ENCODE results near the gene C11orf68.

C11orf68 gene

GRCh38 chr11:65872586-65873317 lies 46.1 kb downstream of the C11orf68 start, which contains the start of gene EFEMP2:
TSS of gene EFEMP2 (minus strand) at chr11:65872800. CDS start at chr11:65872354, 446 bp downstream.
- no peak for DNase-seq (ENCODE audit: low read depth in 2 of 2)

GRCh38 chr11:65871811-65872548 lies 46.9 kb downstream of the C11orf68 start:
- DNase-seq (ENCODE audit: low read depth in 2 of 2), result no peak

DNA sequence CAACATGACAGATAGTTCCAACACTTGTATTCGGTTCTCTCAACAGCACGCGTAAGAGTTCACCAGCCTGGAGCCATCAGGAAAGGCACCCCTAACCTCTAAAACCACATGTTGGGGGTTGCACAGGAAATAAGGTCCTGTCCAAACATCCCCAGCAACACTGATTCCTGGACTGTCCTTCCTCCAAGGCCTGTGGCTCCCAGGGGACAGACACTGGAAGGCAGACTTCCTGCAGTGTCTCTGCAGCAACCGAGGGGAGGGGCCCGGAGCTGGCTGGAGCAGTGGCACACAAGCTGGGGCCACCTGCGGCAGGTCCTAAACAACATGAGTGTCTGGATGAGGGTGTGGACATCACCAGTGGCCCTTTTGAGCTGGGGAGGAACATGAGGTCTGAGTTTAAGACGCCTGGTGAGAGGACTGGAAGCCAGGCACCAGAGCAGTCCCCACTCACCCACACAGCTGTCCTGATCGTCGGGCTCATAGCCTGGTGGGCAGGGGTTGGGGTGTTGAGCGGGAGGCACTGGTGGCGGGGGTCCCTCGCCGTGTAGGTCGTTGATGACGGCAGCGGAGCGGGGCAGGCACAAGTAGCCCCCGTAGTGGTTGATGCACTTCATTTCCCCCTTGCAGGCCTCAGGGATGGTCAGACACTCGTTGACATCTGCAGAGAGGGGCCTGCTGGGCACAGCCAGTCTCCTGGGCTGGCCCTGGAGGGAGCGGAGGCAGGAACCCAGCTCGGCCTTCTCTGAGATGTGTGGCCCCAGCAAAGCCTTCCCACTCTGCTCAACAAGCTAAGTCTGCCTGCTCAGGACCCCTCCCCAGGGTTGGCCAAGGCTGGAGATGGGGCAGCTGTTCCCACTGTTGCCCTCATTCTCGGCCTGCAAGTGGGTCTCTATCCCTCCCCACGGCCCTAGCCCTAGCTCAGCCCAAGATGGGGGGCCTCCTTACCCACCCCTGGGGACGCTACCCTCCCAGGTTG lies 47.9 kb downstream of the C11orf68 start:
- no peak for DNase-seq (ENCODE audit: low read depth in 2 of 2)

DNA sequence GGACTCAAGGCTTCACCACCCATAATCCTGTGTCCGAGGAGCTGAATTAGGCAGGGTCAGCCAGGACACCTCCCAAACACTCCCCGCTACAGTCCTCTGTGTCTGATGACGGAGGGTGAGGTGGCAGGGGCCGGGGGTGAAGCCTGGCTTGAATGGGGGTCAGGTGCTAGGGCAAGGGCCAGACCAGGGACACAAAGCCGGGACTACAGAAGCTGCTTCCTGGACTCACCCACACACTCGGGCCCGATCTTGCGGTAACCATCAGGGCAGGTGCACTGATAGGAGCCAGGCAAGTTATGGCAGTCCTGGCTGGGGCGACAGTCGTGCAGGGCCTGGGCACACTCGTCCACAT lies 48.6 kb downstream of the C11orf68 start:
- DNase-seq (ENCODE audit: low read depth in 2 of 2), result no peak

DNA sequence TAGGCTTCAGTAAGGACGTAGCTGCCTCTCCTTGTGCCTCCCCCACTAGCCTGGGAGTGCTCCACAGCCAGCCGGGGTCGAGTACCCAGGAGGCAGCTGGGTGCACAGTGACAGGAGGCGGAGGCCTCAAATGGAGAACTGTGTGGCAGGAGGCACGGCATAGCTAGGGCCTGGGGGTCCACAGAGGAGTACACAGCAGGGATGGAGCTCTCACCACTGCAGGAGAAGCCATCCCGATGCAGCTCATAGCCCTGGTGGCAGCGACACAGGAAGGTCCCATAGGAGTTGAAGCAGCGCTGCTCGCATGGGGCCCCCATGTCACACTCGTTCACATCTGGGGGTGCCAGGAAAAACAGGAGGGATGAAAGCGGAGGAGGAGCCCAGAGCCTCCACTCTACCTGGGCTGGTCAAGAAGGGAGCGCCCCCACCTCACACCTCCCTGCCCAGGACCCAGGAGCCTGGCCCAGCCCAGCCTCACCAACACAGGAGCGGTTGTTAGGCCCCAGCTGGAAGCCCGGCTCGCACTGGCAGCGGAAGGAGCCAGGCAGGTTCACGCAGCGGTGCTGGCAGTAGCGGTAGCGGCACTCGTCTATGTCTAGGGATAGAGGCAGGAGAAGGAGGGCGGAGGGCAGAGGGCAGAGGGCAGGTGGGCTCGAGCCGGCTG lies 49.1 kb downstream of the C11orf68 start:
- no peak for DNase-seq (ENCODE audit: low read depth in 2 of 2)

GRCh38 chr11:65868907-65869306 lies 50.0 kb downstream of the C11orf68 start:
- DNase-seq (ENCODE audit: low read depth in 2 of 2), result no peak

DNA sequence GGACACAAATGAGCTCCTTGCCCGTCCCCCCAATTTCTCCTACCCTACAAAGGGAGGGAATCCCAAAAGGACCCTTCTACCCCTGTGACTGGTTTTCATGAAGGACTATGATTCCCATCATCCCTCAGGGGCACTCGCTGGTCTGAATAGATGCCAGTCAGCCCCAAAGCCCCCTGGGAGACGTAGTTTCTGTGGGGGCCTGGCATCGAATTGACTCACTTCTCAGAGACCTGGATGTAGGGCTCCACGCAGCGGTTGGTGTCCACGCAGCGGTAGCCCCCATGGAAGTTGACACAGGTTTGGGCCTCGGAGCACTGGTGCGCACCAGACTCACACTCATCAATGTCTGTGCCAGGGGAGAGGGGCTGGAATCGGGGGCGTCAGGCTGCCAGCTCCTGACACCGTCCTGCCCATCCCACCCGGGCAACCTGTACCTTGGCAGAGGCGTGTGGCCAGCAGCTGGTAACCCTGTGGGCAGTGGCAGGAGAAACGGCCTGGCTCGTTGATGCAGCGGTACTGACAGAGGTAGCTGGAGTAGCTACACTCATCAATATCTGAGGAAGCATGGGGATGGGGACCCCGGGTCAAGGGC lies 50.7 kb downstream of the C11orf68 start:
- no peak for DNase-seq (ENCODE audit: low read depth in 2 of 2)

GRCh38 chr11:65867284-65868071 lies 51.4 kb downstream of the C11orf68 start:
- no peak for DNase-seq (ENCODE audit: low read depth in 2 of 2)

Measured in stimulated activated CD8-positive, alpha-beta memory T cell treated with anti-CD3 and anti-CD28 coated beads, Interleukin-15, amount 100 ng/mL, for 4 hours (primary cell).